NCI-H524 treated with DMSO at 0.1 percent for 48 hours (cell line): Measurements from ENCODE around the gene PIPOX.

Source experiments
- DNase-seq: peaks from one replicate; lab custom pipeline; 2025; lab: John Stamatoyannopoulos, UW

Gene PIPOX

GRCh38 chr17:29048440-29049368, 5.8 kb downstream of the PIPOX start:
- peak; percentile 79 for DNase-seq

- DNase-seq = no peak
Observed at GRCh38 chr17:29049541-29050145, 6.7 kb downstream of the PIPOX start.

GRCh38 chr17:29050176-29050575, 7.2 kb downstream of the PIPOX start:
- DNase-seq = no peak

- no peak for DNase-seq
Observed at GRCh38 chr17:29051194-29051593, 8.3 kb downstream of the PIPOX start.

- no peak for DNase-seq
Observed at GRCh38 chr17:29051731-29052130, 8.8 kb downstream of the PIPOX start.

GRCh38 chr17:29054835-29055234, 11.9 kb downstream of the PIPOX start:
- DNase-seq = no peak

GRCh38 chr17:29057361-29057760, 14.4 kb downstream of the PIPOX start:
- no peak for DNase-seq

GRCh38 chr17:29058391-29058790, 15.4 kb downstream of the PIPOX start:
- DNase-seq = no peak

GRCh38 chr17:29059281-29059680, 16.3 kb downstream of the PIPOX start:
- DNase-seq = no peak

- DNase-seq = no peak
Observed at GRCh38 chr17:29060475-29060874, 17.5 kb downstream of the PIPOX start.

GRCh38 chr17:29061036-29061435, 18.1 kb downstream of the PIPOX start:
- no peak for DNase-seq

GRCh38 chr17:29062215-29062614, 19.3 kb downstream of the PIPOX start:
- DNase-seq = no peak

GRCh38 chr17:29063992-29064391, 21.1 kb downstream of the PIPOX start:
- no peak for DNase-seq

GRCh38 chr17:29066047-29066446, 23.1 kb downstream of the PIPOX start:
- DNase-seq = peak; percentile 99

- peak; percentile 99 for DNase-seq
Observed at GRCh38 chr17:29066606-29067005, 23.7 kb downstream of the PIPOX start.

GRCh38 chr17:29068818-29069217, 25.9 kb downstream of the PIPOX start:
- no peak for DNase-seq

- DNase-seq = no peak
Observed at GRCh38 chr17:29069526-29070041, 26.6 kb downstream of the PIPOX start.

GRCh38 chr17:29070308-29070707, 27.4 kb downstream of the PIPOX start:
- DNase-seq = no peak

GRCh38 chr17:29070781-29071180, 27.8 kb downstream of the PIPOX start:
- peak; percentile 99 for DNase-seq

- no peak for DNase-seq
Observed at GRCh38 chr17:29071303-29071702, 28.4 kb downstream of the PIPOX start.

GRCh38 chr17:29073045-29073444, 30.1 kb downstream of the PIPOX start:
- DNase-seq = peak; percentile 43

- peak; percentile 71 for DNase-seq
Observed at GRCh38 chr17:29073520-29073919, 30.6 kb downstream of the PIPOX start.

GRCh38 chr17:29074488-29074887, 31.5 kb downstream of the PIPOX start:
- DNase-seq = no peak
